Measurements from ENCODE around the gene OR51I2. TPM values are rescaled to one million over a fixed set of nuclear protein-coding genes. Genes with fewer than 3 reads are reported as not detected.

OR51I2 gene
- total and polyA plus RNA-seq, 10 donors = not detected

- no peaks in the 10 kb centered on the region for H3K4me1 ChIP-seq
- H3K9me3 ChIP-seq = no peaks in the 10 kb centered on the region
- no peak overlapping the region for H3K4me3 ChIP-seq
- DNase-seq = no peak
- intact Hi-C loops (cut with DNase I; ENCODE audit: low total_unique reads) = no loop called here
- no peaks in the 10 kb centered on the region for H3K36me3 ChIP-seq
- no peak for TF ChIP-seq POLR2A (IDR thresholded peaks at IDR 0.05)
- no peak for TF ChIP-seq POLR2AphosphoS5 (IDR thresholded peaks at IDR 0.05)
- TF ChIP-seq CTCF (IDR thresholded peaks at IDR 0.05 in 8 of 11, conservative IDR thresholded peaks at IDR 0.05 in 3 of 11) = no peak
- 89 to 91% (median 90%) methylated on average over 14 of the region's 14 CpGs for WGBS, 5 donors
- H3K27me3 ChIP-seq (replicated peaks in 1 of 7) = no peaks in the 10 kb centered on the region
- no peak overlapping the region for H3K27ac ChIP-seq
Measured at GRCh38 chr11:5460983-5461621, 12.0 kb downstream of the OR51I2 start.

- 49 to 84% (median 73%) methylated on average over 2 of the region's 2 CpGs for WGBS, 5 donors
- Histone ChIP-seq H3K4me1 (no peaks in the 10 kb centered on the region), H3K9me3 (no peaks in the 10 kb centered on the region), H3K4me3 (no peak overlapping the region), H3K36me3 (no peaks in the 10 kb centered on the region), H3K27me3 (replicated peaks in 1 of 7) (peaks cover 0 to 3% (median 0%) of the 10 kb centered on the region in 7 donors), H3K27ac (no peak overlapping the region)
- DNase-seq = no peak
- TF ChIP-seq POLR2A (IDR thresholded peaks at IDR 0.05) = no peak
- TF ChIP-seq POLR2AphosphoS5 (IDR thresholded peaks at IDR 0.05) = no peak
- no peak for TF ChIP-seq CTCF (IDR thresholded peaks at IDR 0.05 in 8 of 11, conservative IDR thresholded peaks at IDR 0.05 in 3 of 11)
- intact Hi-C loops (cut with DNase I; ENCODE audit: low total_unique reads) = no loop called here
Measured at GRCh38 chr11:5467527-5467926, 18.4 kb downstream of the OR51I2 start.

GRCh38 chr11:5473921-5474320, 24.8 kb downstream of the OR51I2 start:
- Histone ChIP-seq H3K27ac (no peak overlapping the region), H3K4me1 (no peaks in the 10 kb centered on the region), H3K27me3 (replicated peaks in 1 of 7) (peaks cover 0 to 3% (median 0%) of the 10 kb centered on the region in 7 donors), H3K36me3 (no peaks in the 10 kb centered on the region), H3K4me3 (no peak overlapping the region), H3K9me3 (no peaks in the 10 kb centered on the region)
- intact Hi-C loops (cut with DNase I; ENCODE audit: low total_unique reads) = no loop called here
- no peak for DNase-seq
- TF ChIP-seq CTCF (IDR thresholded peaks at IDR 0.05 in 8 of 11, conservative IDR thresholded peaks at IDR 0.05 in 3 of 11) = no peak
- TF ChIP-seq POLR2A (IDR thresholded peaks at IDR 0.05) = no peak
- no peak for TF ChIP-seq POLR2AphosphoS5 (IDR thresholded peaks at IDR 0.05)

- H3K36me3 ChIP-seq = no peaks in the 10 kb centered on the region
- intact Hi-C loops (cut with DNase I; ENCODE audit: low total_unique reads) = loop anchor here (2.0 kb wide), 1 partner anchor 332 kb away; the partner anchor contains the start of gene OR52N2
- 32 to 47% (median 38%) methylated on average over 2 of the region's 2 CpGs for WGBS, 5 donors
Measured at GRCh38 chr11:5476186-5476819, 27.2 kb downstream of the OR51I2 start.

More at GRCh38 chr11:5476186-5476819, 27.2 kb downstream of the OR51I2 start:
- no peaks in the 10 kb centered on the region for H3K9me3 ChIP-seq
- DNase-seq = no peak
- H3K4me1 ChIP-seq = no peaks in the 10 kb centered on the region
- peaks cover 0 to 3% (median 0%) of the 10 kb centered on the region in 7 donors for H3K27me3 ChIP-seq (replicated peaks in 1 of 7)
- no peak overlapping the region for H3K27ac ChIP-seq
- H3K4me3 ChIP-seq = no peak overlapping the region
- TF ChIP-seq CTCF (IDR thresholded peaks at IDR 0.05 in 8 of 11, conservative IDR thresholded peaks at IDR 0.05 in 3 of 11) (peak in 10 of 11 experiments; percentile 28 to 82 (median 70)), POLR2AphosphoS5 (IDR thresholded peaks at IDR 0.05) (no peak)

Data from spleen (tissue), 11 donors.